ENCODE results near the gene EXOSC5. TPM values are rescaled to one million over a fixed set of nuclear protein-coding genes. Genes with fewer than 3 reads are reported as not detected.

Gene EXOSC5
- total RNA-seq, 1 experiment from 2014 or later = 45.8 TPM

DNA sequence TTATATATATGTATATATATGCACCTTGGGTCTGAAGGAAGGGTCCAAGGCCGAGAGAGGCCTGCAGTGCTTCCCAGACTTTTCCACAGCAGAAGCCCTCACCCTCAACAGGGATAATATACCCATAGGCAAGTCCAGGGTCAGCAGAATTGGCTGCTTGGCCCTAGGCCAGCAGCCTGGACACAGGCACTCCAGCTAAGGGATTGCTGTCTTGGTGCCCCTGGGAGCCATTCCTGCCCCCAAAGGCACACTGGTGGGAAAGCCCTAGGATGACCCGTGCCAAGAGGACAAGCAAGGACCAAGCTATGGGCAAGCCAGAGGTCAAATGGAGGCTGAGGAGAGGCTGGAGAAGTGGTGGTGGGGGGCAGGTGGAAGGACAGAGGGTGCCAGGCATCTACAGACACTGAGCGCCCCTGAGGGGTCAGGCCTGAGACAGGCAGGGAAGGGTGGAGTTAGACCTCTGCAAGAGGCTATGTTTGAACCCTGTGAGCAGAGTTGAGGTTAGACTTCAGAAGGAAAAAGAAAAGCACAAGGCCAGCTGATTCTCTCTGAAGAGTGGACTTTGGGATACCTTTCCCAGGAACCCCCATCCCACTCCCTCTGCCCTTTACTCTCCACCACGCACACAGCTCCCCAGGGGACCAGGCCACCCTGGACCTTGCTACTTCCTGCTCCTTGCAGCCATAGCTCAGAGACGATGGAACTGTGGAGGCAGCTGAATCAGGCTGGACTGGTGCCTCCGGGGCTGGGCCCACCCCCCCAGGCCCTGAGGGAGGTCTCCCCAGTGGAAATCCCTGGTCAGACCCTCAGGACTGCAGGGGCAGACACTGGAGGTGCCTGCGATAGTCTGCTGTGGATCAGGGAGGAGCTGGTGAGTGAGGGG is 45.6 kb upstream of the EXOSC5 start, which contains the start of gene ERICH4:
TSS of gene ERICH4 (plus strand) at position 684 of the 883 bp plus-strand sequence. CDS start at position 698, 14 bp downstream.
- H3K9me3 Mint-ChIP-seq (ENCODE audit: unreplicated experiment) = no peaks in the 10 kb centered on the region
- intact Hi-C loops (cut with micrococcal nuclease) = no loop called here
- H3K36me3 Mint-ChIP-seq (ENCODE audit: insufficient read depth, unreplicated experiment) = peaks cover 3% of the 10 kb centered on the region
- no peak within 1 kb of the TSS for H3K27ac Mint-ChIP-seq (ENCODE audit: low read depth, unreplicated experiment)
- ChIA-PET POLR2A (no interaction called here), CTCF (interaction anchor here (0.6 to 1.2 kb wide), 3 partner anchors 9 to 609 kb away, joined by 3 to 4 read pairs (median 4); no protein-coding TSS in a partner anchor)
- H3K4me3 Mint-ChIP-seq (ENCODE audit: unreplicated experiment) = no peak within 1 kb of the TSS
- no peak for DNase-seq (ENCODE audit: unreplicated experiment)
- H3K27me3 Mint-ChIP-seq (ENCODE audit: insufficient read depth, unreplicated experiment) = peaks cover 21% of the 10 kb centered on the region
- BruUV-seq (replicated peaks) = no TSS peak
- peaks cover 13% of the 10 kb centered on the region for H3K4me1 Mint-ChIP-seq (ENCODE audit: insufficient read depth, unreplicated experiment)
- TF ChIP-seq, protein P1, sequence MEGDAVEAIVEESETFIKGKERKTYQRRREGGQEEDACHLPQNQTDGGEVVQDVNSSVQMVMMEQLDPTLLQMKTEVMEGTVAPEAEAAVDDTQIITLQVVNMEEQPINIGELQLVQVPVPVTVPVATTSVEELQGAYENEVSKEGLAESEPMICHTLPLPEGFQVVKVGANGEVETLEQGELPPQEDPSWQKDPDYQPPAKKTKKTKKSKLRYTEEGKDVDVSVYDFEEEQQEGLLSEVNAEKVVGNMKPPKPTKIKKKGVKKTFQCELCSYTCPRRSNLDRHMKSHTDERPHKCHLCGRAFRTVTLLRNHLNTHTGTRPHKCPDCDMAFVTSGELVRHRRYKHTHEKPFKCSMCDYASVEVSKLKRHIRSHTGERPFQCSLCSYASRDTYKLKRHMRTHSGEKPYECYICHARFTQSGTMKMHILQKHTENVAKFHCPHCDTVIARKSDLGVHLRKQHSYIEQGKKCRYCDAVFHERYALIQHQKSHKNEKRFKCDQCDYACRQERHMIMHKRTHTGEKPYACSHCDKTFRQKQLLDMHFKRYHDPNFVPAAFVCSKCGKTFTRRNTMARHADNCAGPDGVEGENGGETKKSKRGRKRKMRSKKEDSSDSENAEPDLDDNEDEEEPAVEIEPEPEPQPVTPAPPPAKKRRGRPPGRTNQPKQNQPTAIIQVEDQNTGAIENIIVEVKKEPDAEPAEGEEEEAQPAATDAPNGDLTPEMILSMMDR (IDR thresholded peaks at IDR 0.05; ENCODE audit: unreplicated experiment) = no peak

DNA sequence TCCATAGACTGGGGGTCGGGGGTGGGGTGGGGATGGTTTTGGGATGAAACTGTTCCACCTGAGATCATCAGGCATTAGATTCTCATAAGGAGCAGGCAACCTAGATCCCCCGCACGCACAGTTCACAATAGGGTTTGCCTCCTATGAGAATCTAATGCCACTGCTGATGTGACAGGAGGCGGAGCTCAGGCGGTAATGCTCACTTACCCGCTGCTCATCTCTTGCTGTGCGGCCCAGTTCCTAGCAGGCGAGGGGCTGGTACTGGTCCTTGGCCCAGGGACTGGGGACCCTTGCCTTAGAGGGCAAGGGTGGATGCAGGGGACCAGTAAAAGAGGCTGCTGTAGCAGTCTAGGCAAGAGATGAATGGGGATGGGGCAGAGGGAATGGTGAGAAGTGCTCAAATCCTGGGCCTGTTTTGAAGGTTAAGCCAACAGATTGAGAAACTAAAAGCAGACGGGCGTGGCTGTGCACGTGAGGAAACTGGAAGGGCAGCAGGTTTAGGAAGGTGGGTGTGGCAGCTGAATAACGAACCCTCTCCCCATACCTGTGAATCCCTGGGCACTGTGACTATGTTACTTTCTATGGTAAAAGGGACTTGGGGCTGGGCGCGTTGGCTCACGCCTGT is 44.3 kb upstream of the EXOSC5 start:
- ChIA-PET POLR2A (no interaction called here), CTCF (interaction anchor here (1.4 kb wide), 1 partner anchor 129 kb away, joined by 4 read pairs; no protein-coding TSS in a partner anchor)

DNA sequence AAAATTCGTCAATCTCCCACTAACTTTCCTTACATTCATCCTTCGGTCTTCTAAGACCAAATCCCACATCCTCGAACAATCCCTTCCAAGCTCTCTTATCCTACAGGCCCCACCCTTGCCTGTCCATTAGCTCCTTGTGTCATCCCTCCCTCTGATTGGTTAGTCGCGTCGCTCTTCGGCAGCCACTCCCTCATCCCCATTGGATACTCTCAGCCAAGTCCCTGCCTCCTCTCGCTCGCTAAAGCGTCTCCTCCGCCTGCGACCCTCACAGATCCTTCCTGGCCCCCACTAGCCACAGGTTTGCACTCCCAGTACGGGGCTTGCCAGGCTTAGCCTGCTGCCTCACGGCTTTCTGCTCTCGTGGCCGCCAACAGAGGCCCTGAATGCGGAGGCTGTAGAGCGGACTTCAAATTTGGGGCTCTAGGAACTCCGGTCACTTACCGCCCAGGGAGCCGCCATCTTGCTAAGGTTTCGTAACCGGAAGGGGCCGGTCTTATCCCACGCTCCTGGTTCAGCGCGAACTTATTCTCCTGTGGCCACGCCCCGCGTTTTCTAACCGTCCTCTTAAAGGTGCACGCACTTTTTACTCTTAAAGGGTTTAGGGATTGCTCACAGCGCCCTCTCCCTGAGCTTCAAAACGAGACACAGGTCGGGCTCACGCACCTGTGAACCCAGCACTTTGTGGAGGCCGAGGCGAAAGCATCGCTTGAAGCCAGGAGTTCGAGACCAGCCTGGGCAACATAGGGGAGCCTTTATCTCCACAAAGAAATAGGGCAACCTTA is 42.5 kb upstream of the EXOSC5 start, which contains the start of gene DMAC2:
TSS of gene DMAC2 (minus strand) at position 472 of the 782 bp plus-strand sequence. CDS start at position 459, 13 bp downstream.
- TF ChIP-seq, protein P1 (IDR thresholded peaks at IDR 0.05; ENCODE audit: unreplicated experiment) = peak; percentile 30

More for the DNA sequence above, 44.3 kb upstream of the EXOSC5 start:
- Mint-ChIP-seq H3K4me3 (ENCODE audit: unreplicated experiment) (no peak overlapping the region), H3K27me3 (ENCODE audit: insufficient read depth, unreplicated experiment) (peaks cover 21% of the 10 kb centered on the region), H3K9me3 (ENCODE audit: unreplicated experiment) (no peaks in the 10 kb centered on the region), H3K27ac (ENCODE audit: low read depth, unreplicated experiment) (peak overlapping the region; percentile 39), H3K36me3 (ENCODE audit: insufficient read depth, unreplicated experiment) (peaks cover 15% of the 10 kb centered on the region), H3K4me1 (ENCODE audit: insufficient read depth, unreplicated experiment) (peaks cover 13% of the 10 kb centered on the region)
- intact Hi-C loops (cut with micrococcal nuclease) = no loop called here
- DNase-seq (ENCODE audit: unreplicated experiment) = no peak
- TF ChIP-seq, protein P1 (IDR thresholded peaks at IDR 0.05; ENCODE audit: unreplicated experiment) = no peak
- no TSS peak for BruUV-seq (replicated peaks)

More for the DNA sequence above, 42.5 kb upstream of the EXOSC5 start, which contains the start of gene DMAC2:
- CTCF ChIA-PET = interaction anchor here (0.8 to 2.0 kb wide), 9 partner anchors 9 to 131 kb away, joined by 3 to 10 read pairs (median 4); no protein-coding TSS in a partner anchor
- intact Hi-C loops (cut with micrococcal nuclease) = loop anchor here (1.0 kb wide), 1 partner anchor 42 kb away; the partner anchor contains the start of genes BCKDHA and EXOSC5
- H3K36me3 Mint-ChIP-seq (ENCODE audit: insufficient read depth, unreplicated experiment) = peaks cover 23% of the 10 kb centered on the region
- H3K27me3 Mint-ChIP-seq (ENCODE audit: insufficient read depth, unreplicated experiment) = peaks cover 20% of the 10 kb centered on the region
- no peaks in the 10 kb centered on the region for H3K9me3 Mint-ChIP-seq (ENCODE audit: unreplicated experiment)
- POLR2A ChIA-PET = interaction anchor here (0.6 to 2.6 kb wide), 30 partner anchors 8 to 814 kb away, joined by 3 to 12 read pairs (median 4); partner anchors contain the start of genes B3GNT8, B9D2, BCKDHA and CCDC97
- TSS peak; percentile 74 for BruUV-seq (replicated peaks)
- peaks cover 13% of the 10 kb centered on the region for H3K4me1 Mint-ChIP-seq (ENCODE audit: insufficient read depth, unreplicated experiment)
- H3K4me3 Mint-ChIP-seq (ENCODE audit: unreplicated experiment) = no peak within 1 kb of the TSS
- DNase-seq (ENCODE audit: unreplicated experiment) = peak; percentile 100
- peak within 1 kb of the TSS; percentile 39 for H3K27ac Mint-ChIP-seq (ENCODE audit: low read depth, unreplicated experiment)
